Cerebellar nuclear complex (tissue), 1 donor: ENCODE data around the gene PPP1CA.
"Not testable (repeated sequence)": the region's sequence is repeated elsewhere in the genome, so short reads cannot be mapped to it uniquely, and the experiment has no call there.

Experiments
- DNase-seq, 2 experiments: peaks; one replicate each; lab custom pipeline; 2025; lab: John Stamatoyannopoulos, UW

The PPP1CA gene

DNA sequence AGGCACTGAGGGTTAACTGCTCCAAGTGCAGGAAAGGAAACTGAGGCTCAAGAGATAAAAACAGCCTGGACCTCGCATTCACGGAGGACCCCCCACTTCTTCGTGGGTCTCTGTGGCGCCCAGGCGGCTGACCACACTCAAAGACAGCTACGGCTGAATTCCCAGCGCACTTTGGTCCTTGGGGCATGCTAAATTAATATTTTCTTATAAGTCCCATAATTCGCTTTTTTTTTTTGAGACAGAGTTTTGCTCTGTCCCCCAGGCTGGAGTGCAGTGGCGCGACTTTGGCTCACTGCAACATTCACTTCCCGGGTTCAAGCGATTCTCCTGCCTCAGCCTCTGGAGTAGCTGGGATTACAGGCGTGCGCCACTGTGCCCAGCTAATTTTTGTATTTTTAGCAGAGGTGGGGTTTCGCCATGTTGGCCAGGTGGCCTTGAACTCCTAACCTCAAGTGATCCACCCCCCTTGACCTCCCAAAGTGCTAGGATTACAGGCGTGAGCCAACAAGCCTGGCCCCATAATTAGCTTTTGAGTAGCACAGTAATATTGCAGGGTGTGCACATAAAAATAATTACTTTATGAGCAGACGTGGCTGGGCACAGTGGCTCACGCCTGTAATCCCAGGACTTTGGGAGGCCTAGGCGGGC is 658 bp upstream of the PPP1CA start:
- DNase-seq = not testable (repeated sequence)

GRCh38 chr11:67400942-67401494 is 640 bp downstream of the PPP1CA start:
- DNase-seq = no peak

DNA sequence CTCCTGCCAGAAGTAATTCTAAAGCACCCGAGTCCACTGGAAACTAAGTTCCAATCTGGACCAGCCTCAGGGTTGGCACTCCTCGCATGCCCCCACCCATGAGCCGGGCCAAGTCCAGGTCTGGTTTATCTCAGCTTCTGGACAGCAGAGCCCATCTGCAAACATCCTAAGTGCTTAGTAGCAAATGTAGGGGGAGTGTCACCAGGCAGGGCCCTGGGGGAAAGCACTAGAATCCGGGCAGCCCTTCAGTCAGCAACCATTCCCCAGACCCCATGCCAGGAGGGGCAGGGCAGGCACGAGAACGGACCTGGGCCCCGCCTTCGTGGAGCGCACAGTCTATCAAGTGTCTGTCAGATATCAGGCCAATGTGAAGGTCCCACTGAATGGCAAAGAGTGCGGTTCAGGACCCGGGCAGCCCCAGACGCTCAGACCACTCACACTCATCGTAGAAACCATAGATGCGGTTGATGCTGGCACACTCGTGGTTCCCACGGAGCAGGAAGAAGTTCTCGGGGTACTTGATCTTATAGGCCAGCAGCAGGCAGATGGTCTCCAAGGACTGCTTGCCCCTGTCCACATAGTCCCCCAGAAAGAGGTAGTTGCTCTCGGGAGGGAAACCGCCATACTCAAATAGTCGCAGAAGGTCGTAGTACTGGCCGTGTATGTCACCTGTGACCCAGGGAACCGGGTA is 1.3 kb downstream of the PPP1CA start:
- no peak for DNase-seq

- no peak for DNase-seq
These were observed 2.7 kb downstream of the PPP1CA start for GRCh38 chr11:67398661-67399563.

DNA sequence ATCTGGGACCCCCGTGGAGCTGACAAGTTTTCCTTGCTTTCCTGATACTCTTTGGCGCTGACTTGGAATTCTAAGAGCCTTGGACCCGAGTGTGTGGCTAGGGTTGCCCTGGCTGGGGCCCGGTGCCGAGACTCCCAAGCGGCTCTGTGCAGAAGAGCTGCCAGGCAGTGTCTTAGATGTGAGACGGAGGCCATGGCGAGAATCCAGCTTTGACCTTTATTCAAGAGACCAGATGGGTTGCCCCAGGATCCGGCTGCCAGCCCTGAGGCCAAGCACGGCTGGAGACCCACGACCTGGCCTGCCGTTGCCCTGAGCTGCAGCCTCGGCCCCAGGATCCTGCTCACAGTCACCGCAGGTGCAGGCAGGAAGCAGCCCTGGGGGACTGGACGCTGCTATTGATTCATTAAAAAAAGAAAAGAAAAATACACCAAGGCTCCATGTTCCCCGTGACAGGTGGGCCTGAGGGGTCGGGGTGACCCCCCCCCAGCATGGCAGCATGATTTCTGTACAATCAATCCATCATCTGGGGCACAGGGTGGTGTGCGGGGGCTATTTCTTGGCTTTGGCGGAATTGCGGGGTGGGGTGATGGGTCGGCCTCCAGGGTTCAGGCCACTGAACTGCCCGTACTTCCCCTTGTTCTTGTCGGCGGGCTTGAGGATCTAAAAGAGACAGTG is 3.5 kb downstream of the PPP1CA start:
- DNase-seq = no peak

- DNase-seq = no peak
These were observed 4.1 kb downstream of the PPP1CA start for GRCh38 chr11:67397536-67397935.

DNA sequence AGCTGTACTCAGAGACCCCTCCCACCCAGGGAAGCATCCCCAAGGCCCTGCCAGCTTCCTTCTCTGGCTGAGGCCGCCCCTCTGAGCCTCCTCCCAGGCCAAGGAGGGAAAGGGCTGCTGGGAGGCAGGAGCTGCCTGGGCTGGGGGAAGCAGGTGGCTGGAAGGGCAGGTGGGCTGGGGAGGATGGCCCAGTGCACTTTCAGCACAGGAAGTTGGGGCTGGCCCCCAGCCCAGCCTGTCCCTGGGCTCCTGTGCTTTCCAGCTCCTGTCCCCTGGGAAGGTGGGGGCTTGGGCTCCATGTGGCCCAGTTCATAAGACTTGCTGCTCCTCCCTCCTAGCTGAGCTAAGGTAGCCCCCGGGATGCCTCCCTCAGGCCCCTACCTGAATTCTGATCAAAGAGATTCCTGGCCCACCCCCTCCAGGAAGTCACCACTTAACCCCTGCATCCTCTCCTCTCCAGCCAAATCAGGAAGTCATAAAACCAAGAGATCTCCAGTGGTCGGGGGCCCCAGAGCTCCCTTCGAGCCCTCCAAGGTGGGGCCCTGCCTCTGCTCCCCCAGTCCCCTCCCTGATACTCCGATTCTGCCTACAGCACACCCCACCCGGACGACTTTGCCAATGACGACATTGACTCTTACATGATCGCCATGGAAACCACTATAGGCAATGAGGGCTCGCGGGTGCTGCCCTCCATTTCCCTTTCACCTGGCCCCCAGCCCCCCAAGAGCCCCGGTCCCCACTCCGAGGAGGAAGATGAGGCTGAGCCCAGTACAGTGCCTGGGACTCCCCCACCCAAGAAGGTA is 4.9 kb downstream of the PPP1CA start:
- no peak for DNase-seq

GRCh38 chr11:67396259-67396581 is 5.4 kb downstream of the PPP1CA start:
- no peak for DNase-seq

GRCh38 chr11:67395555-67396258 is 6.0 kb downstream of the PPP1CA start:
- no peak for DNase-seq

- no peak for DNase-seq
These were observed 7.7 kb downstream of the PPP1CA start for GRCh38 chr11:67393990-67394389.

DNA sequence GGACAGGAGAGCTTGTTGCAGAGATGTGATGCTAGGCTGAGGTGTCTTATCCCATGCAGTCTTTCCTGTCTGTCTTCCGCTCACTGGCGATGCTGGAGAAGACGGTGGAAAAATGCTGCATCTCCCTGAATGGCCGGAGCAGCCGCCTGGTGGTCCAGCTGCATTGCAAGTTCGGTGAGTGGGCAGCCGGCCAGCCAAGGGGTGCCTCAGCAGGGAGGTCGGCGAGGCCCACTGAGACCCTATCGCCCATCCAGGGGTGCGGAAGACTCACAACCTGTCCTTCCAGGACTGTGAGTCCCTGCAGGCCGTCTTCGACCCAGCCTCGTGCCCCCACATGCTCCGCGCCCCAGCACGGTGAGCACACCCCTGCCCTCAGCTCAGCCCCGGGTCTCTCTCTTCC is 8.2 kb downstream of the PPP1CA start:
- DNase-seq = no peak

DNA sequence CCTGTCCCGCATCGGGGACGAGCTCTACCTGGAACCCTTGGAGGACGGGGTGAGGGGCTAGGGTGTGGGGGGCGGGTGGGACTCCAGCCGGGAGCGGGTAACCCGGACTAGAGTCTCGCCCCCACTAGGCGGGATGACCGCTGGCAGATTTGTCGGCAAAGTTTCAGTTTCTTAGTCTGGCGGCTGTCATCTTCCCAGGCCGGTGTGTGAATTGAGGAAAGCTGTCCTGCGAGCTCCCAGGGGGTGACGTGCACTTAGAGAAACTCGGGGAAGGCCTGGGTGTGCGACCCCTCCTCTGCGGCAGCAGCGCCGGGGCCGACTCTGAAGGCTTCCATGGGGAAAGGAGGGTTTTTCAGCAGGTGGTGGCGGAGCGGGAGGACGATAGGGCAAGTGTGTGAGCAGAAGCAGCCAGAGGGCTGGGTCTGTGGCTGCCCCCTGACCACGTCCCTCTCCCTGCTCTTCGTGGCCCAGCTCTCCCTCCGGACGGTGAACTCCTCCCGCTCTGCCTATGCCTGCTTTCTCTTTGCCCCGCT is 9.4 kb downstream of the PPP1CA start:
- no peak for DNase-seq

DNA sequence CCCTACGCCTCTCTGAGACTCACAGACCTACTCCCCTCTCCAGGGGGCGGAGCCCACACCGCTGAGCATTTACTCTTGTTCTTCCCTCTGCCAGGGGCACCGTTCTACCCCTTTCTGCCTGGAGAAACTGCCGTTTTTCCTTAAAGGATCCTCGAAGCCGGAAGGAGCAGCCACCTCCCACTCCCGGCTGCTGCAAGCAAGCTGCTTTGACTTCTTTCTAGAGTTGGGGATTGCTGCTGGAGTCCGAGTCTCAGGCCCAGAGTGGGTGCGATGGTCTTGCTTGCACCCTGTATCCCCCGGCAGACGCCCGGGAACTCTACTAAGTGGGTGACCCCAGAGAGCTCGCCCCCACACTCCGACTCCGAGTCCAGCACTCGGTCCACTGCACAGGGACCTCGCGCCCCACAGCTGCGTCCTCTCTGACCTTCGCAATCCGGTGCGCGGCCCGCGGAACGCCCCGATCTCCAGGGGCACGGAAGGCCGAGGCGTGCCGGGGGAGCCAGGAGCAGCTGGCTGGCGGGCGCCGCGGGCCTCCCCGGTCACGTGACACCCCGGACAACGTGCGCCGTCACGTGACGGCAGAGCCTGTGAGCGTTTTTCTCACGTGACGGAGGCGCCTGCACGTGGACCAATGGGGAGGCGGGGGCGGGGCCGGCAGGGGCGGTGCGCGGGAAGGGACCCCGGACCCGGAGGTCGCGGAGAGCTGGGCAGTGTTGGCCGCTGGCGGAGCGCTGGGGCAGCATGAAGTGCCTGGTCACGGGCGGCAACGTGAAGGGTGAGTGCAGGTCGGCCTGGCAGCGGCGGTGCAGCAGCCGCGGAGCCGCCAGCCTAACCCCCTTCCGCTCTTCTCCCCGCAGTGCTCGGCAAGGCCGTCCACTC is 10.1 kb downstream of the PPP1CA start, which contains the start of gene RAD9A:
Gene RAD9A, plus strand, starts transcription at position 683 of the 879 bp plus-strand sequence. Its CDS starts 59 bp downstream, at position 742.
- peak; percentile 16 to 52 for DNase-seq

DNA sequence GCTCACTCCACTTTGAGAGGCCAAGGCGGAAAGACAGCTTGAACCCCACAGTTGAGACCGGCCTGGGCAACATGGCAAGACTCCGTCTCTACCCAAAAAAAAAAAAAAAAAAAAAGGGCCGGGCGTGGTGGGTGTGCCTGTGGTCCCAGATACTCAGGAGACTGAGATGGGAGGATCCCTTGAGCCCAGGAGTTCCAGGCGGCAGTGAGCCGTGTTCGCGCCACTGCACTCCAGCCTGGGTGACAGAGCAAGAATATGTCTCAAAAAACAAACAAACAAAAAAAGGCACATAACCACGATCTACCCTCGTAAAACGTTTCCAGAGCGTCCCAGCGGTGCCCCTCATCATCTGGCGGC is 10.7 kb downstream of the PPP1CA start:
- DNase-seq = no peak

DNA sequence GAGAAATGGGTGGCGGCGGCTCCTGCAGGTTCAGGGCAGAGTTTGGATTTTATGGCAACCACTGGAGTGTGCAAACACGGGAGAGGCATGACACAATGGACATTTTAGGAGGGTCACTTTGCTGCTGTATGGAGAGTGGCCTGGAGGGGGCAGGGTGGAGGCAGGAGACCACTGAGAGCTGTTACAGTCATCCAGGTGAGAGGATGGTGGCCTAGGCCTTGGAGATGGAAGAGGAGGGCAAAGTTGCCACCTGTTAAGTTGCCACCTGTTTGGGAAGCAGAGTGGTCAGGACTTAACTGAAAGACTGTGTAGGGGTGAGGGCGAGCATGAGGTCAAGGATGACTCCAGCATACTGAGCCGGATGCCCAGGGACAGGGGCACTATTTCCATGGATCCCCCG is 12.2 kb downstream of the PPP1CA start:
- DNase-seq = no peak

DNA sequence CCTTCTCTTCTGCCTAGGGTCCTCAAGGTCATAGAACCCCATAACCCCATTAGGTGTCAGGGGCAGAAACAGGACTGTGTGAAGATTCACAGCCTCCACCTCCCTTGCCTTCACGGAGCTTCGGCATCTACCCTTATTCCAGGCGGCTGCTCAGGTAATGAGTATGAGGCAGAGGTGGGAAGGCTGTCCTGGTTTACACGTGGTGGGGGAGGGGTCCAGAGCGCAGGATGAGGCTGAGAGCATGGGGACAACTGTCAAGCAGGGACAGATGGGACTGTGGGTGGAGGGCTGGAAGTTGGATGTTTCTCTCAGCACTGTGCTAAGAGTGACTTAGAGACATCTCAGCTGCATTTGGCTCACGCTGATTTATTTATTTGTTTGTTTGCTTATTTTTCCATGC is 14.1 kb downstream of the PPP1CA start:
- no peak for DNase-seq

DNA sequence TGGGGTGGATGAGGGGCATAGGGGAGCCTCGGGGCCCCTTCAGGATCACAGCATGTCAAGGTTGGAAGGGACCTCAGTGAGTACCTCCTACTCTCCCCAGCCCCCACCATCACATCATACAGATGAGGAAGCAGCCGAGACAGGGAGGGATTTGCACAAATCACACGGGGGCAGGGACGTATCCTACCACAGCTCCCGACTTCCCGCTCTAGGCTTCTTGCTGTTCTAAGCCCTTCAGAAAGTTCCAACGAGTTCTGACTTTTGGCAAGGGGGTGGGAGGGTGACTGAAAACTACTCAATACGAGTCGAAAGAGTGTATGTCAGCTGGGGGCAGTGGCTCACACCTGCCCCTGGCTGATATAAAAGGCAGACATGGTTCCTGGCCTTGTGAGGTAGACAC is 14.6 kb downstream of the PPP1CA start:
- no peak for DNase-seq

DNA sequence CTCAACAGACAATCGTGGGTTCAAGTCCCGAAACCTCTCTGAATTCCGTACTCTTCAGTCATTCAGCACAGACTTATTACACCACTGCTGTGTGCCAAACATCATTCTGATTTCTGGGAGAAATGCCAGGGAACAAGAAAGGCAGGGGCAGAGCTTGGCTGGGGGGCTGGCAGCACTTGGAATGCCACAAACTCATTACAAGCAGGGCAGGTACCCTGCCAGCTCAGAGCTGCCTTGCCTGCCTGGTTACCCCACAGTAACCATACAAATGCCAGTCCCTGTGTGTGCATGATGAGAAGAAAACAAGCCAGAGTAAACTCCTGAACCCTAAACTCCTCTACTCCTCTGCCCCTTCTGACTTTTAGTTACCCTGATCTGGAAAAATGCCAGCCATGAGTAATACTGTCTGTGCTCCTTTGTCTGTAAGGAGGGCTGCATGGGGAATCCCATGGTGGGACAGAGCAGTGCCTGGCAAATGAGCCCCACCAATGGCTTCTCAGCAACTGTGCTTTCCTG is 16.7 kb downstream of the PPP1CA start:
- no peak for DNase-seq
